Activated CD4-positive, alpha-beta T cell treated with anti-CD3 and anti-CD28 coated beads, Interleukin-2, amount 50 U/mL, for 48 hours (primary cell): Measurements from ENCODE around the gene FOXL1.

ENCODE experiments used
- DNase-seq, 2 experiments: peaks; one replicate each; pipeline ENCODE4 v3.0.0-alpha.2; 2020

FOXL1 gene

DNA sequence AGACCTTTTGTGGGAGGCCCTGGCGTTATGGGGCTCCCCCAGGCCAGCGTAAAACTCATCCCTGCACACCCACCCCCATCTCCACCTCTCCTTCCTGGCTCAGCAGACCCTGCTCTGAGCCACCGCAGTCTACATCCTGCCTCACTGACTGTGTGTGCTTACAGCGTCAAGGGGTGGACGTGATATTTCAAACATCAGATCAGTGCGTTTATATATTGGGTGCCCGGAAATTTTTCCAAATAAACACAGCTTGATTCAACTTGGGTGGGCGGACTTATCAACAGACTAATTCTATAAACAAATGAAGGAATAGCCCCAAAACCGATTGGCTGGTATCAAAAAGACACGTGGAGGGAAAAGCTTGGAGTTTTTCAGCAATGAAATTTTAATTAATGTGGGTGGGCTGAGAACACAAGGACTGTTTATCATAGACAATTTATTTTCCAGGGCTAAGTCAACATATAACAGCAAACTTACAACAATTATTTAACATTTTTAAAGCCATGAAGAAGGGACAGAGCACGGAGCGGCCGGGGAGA lies at the start of gene FOXL1:
Gene FOXL1 (plus strand): TSS at position 489 of the 539 bp plus-strand sequence. CDS start 175 bp downstream, outside the sequence.
- DNase-seq = no peak

DNA sequence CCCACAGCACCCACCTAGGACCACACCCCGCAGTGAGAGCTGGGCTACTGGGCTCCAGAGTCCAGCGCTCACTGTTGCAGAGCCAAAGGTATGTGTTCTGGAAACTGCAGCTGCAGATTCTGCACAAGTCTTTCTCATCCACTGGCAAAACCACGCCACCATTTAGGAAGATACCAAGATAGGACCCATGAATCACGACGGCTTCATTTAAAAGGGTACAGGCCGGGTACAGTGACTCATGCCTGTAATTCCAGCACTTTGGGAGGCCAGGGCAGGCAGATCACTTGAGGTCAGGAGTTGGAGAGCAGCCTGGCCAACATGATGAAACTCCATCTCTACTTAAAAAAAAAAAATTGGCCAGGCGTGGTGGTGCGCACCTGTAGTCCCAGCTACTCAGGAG lies 49.2 kb upstream of the FOXL1 start:
- no peak for DNase-seq

DNA sequence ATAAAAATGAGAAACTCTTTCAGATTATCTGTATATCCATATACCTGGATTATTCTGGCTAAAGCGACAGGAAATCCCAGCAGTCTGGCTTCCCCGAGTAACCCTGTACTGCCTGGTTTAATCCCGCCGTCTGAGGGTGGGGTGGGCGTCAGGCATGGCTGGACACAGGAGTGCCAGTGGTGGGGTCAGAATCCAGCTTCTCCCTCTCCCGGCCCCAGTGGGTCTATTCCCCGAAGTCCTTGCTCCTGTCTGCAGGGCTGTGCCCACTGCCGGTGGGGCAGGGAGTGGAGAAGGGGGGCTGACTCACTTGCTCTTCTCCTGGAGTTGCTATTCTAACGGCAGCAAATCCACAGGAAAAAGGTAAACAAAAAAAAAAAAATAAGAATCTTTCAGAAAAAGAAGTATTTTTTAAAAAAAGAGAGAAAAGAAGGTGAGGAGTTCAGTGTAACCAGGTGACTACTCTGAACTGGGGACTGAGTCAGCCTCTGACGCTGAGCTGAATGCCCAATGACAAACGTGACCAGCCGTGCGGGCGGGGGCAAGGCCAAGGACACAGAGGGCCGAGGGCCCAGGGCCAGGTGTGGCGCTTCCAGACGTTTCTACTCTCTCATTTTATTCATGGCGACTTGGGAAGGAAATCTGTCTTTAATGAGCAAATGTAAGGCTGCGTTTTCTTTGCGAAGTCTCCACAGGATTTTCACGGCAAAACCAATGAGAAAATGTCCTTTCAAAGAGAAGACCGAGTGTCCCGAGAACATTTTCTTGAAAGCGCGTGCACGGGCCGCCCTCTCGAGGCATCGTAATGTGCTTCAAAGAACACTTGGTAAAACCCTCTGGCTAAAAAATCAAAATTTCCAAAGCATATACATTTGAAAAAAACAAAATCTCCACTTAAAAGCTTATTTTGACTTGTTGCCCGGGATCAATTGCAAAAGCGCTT lies 47.8 kb upstream of the FOXL1 start:
- DNase-seq = no peak

DNA sequence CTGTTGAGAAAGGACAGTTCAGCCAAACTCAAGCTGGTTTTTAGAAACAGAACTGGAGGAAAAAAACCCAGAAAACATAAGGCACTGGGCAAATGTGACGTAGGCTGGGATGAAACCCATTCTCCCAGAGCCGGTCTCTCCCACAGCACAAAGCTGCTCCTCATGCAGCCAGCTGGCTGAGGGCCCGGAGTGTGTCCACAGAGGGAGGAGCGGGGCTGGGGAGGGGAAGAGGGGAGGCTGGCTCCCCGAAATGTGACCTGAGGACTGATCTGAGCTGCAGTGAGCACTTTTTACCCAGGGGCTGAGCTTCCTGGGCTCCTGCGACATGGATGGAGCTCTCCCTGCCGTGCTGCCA lies 47.2 kb upstream of the FOXL1 start:
- no peak for DNase-seq

DNA sequence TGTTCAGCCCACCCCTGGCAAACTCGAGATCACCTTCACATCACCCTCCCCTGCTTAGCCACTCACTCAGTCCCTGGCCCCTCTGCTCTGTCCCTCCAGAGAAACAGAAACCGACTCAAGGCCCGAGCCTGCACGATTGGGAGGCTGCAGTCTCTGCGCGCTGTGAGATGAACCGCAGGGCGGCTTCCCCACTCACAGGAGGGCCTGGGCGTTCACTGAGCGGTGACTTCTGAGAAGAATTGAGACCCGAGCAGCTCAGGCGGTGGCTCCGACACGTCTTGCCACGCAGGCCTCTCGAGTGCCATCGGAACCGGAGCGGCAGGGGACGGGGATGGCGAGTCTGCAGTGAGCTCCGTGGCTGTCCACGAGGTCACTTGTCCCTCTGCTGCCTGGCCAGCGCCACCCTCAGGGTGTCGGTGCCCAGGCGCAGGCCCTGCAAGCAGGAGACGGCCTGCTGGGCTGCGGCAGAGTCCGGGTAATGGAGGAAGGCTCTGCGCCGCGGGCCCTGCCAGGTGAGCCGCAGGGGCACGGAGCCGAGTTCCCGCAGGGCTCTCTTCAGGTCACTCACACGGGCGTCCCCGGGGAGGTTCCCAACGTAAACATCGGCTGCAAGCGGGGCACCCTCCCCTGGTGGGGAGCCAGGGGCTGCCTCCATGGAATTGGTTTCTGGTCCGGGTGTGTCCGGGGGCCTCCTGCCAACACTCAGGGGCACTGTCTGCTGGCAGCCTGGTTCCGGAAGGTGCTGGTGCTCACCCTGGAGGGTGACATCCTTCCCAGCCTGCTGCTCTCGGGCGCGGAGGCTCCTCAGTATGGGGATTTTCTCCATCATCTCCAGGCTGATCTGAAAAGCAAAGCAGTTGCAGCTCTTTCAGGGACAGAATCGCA lies 46.5 kb upstream of the FOXL1 start:
- no peak for DNase-seq

DNA sequence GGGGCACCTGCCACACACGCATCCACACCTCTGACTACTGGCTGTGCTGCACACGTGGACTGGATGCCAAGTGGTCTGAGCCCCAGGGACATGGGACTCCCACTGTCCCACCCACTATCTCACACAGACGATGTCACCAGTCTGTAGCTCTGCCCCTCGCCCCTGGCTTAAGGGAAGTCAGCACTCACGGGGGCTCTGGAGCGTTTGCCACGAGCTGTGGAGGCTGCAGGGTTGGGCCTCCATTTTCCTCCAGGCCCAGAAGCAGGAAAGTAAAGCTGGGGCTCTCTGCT lies 45.9 kb upstream of the FOXL1 start:
- no peak for DNase-seq

DNA sequence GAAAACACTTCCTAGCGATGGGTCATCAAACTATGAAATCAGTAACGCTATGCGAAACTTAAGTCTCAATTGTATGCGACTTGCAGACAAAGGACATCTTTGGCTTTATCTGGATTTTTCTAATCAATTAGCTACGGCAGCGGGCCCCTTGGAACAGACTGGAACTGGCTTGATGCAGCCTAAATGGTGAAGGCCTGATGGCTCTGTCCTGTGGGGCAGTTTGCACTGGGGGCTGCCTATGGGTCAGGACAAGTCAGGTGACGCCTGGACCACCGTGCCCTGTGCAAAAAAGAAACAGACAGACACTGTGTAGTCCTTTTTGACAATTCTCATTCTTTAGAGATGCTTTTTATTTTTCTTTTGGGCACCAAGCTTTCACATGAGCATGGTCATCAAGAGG lies 45.3 kb upstream of the FOXL1 start:
- no peak for DNase-seq

DNA sequence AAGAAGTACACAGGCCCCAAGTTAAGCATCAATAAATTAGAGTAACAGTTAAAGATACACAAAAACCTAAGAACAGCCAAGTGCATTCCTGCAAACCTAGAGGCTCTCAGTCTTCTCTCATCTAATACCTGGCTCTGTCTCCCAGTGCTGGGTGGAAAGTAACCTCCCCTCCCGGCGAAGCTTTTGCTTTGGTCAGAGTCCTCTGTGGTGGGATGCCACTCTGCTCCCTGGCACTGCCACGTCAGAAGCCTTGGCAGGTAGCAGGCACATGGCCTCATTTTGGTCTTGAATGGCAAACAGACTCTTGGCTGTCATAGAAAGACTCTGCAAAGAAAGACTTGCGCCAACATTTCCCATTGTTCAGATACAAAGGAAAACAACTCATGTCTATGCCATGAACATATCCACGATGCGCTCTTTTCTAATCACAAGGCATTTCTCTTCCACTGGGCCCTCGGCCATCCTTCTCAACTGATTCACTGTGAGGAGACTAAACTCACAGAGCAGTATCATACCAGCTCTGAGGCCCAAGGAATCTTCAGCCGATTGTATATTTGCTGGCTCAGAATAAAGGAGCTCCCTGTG lies 44.5 kb upstream of the FOXL1 start:
- DNase-seq = no peak

DNA sequence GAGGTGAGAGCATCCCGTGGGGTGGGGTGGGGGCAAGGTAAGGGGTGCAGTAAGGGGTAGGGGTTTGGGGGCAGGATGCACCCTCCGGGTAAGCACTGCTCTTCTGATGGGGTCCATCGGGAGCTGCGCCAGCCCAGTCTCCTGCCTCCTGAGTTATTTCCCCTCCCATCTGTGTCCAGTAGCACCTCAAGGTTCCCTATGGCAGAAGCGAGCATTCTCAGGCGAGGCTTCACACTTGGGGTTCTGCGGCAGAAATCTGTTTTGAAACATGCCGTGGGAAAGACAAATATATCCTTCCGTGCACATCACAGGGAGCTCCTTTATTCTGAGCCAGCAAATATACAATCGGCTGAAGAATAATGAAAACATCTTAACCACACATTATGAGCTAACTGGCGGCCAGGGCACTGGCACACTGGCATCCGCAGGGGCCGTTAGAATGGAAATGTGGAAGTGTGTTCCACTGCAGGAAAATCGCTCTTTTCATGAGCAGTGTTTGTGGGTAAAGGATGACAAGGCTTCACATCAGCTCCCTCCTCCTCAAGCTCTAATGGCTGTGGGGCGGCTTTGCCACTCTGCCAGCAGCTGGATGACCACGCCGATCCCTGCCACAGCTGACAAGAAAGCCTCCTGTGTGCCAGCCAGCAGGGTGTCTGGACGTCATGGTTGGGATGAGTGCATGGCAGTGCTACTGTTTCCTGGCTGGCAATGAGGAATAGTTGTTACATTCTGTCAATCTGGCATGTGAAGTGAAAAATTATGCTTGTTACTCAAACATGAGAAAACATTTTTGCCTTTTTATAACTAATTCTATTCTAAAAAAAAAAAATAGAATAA lies 43.4 kb upstream of the FOXL1 start:
- DNase-seq = no peak

DNA sequence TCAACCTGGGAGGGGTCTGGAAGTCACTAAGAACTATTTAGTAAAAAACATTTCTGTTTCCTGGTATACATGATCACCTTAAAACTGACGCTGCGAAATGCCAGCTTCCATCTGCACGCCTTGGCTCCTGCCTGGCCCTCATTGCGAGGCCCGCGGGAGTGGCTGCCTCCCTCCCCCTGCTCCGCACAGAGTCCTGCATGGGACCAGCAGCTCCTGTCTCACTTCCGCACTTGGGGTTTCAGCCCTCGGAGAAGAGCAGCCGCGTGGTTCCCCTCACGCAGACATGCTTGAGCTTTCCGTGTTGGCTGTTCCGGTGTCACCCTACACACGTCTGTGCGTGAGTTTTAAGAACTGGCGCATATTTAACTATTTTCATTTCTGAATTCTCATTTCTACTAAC lies 41.7 kb upstream of the FOXL1 start:
- no peak for DNase-seq

DNA sequence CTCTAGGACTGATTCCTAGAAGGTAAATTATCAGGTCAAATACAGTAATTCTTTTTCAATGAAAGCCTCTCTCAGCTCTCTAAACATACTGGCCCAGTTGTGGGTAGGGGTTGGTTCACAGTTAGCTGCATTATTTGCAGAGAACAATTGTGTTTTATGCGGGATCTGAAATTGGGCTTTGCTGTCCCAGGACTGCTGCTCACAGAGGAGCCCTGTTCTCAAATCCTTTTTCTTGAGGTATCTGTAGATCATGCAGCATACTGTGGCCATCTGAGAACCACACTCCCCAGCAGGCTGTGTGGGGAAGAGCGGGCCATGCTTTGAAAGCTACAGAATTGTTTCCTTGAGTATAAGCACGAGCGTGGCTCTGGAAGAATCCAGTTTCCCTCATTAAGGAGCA lies 40.9 kb upstream of the FOXL1 start:
- no peak for DNase-seq

DNA sequence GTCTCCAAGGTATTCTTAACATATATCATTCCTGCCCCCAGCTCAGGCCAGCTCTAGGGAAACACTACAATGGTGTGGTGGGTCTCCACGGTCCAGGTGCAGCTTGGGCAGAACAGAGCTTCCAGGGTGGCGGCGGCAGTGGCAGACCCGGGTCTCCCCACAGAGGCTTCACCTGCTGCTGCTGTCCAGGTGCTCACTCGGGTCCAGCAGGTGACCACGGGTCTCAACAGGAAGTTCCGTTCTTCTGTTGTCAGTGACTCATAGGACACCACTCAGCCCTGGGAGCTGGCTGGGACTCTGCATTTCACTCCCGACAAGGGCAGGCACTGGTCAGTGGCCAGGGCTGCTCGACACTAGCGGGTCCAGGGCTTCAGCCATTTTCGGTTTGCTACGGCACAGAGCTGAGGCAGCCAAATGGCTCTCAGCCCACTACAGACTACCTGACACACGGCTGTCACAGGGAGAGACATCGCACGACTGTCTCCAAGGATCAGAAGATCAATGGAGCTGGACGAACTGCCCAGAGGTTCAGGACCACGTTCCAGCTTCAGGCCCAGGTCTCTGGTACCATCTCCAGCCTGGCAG lies 40.1 kb upstream of the FOXL1 start:
- DNase-seq = no peak

DNA sequence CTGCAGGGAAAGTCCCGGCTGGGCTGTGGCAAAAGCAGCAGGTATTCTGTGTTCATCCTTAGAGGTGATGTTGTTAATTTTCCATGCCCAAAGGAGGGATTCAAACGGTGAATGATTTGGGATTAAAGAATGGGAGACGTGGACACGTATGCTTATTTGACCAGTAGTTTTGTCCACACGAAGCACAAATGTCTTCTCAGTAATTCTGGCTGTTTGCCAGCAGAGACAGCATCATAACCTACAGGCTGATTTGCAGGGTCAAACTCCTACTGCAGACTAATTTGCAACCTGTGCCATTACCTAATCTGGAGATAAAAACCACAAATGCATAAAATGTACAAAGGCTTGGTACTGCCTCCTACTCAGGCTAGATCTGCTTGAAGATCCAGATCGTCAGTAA lies 37.5 kb upstream of the FOXL1 start:
- no peak for DNase-seq

DNA sequence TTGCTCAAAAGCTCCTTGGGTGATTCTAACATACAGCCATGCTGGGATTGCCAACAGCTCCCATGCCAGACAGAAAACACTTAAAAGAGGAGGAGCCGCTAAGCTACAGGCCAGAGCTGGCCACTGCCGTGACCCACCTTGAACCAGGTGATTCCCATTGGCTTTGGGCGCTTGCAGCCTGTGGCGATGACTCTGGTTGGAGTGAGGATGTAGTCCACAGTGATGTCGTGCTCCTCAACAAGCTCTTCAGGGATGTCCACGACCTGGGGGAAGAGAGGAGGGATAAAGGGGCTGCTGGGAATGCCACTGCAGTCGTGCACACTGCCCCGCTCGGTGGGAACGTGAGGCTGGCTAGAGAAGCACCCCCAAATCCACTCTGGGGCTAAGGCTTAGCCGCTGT lies 36.8 kb upstream of the FOXL1 start:
- no peak for DNase-seq

DNA sequence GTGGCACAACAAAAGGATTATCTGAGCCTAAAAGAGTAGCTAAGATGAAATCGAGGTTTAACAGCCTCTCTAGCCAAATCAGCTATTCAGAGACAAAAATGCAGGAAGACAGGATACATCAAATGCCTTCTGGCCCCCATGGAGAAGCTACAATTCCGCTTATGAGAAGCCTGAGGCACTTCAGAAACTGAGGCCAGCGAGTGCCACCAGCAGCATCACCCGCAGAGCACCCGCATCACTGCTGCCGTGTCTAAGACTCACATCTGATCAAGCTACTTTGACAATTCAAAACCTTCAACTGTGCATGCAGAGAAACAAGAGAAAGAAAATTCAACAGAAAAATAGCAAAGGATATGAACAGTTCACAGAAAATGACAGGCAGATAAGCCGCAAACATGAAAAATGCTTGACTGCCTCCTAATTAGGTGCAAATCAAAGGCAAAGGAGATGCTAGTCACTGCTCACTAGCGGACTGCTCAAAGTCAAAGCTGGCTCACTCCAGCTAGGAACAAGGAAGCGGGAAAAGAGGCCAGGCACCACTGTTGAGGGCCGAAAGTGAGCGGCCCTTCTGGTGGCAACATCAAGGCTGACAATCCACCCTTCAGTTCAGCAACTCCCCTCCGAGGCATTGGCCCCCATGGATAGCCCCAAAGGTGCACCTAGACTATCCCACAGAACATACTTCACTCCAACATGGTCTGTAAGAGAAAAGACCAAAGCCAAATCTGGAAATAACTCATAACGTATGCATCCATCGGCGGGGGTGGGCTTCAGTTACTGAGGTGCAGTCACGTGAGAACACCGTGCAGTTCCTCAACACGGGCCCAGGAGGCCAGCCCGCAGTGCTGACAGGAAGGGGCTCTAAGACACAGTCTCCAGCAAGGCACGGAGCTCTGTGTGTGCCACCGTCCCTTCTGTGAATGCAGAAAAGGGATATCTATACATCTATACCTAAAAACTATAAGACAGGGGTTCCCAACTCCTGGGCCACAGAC lies 35.3 kb upstream of the FOXL1 start:
- DNase-seq = no peak

DNA sequence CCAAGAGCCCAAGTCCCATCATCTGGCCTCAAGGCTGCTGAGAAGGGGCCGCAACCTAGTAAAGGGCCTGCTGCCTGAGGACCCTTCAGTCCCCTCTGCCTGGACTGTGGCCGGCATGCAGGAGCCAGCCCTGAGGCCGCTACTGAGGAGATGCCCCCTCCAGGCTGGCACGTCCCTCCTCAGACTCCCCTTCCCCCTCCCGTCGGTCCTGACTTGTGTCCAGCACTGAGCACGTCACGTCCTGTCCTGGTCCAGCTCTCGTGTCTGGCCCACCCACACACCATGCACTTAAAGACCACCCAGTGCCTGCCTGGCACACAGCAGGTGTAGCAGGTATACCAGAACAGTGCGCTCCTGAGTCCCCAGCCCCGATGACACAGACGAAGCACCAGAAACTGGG lies 32.9 kb upstream of the FOXL1 start:
- no peak for DNase-seq

DNA sequence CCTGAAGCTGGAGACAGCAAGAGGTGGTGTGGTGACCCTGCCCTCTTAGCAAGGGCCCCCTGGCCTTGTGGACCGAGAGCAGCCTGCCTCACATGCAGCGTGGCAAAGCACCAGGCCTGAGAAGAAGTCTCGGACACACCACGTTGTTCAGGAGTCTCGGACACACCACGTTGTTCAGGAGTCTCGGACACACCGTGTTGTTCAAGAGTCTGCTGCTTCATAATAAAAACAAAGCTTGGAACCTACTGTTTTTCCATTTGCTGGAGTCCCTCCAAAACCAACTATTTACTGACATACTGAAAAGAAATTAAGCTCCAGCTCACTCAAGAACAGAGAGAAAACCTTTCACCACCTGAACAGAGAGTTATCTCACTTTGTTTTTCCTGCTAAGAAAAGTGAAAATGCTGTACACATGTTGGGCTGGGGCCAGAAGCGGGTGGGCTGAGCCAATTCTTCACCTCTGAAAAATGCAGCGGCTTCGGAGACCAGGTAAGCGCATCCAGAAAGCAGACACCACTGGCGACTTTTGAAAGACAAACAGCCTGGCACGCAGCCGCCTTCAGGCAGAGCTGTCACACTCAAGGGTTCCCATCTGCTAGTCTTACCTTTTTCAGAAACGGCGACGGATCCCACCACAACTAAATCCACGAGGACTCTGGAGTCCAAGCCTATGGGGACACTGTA lies 32.3 kb upstream of the FOXL1 start:
- no peak for DNase-seq

DNA sequence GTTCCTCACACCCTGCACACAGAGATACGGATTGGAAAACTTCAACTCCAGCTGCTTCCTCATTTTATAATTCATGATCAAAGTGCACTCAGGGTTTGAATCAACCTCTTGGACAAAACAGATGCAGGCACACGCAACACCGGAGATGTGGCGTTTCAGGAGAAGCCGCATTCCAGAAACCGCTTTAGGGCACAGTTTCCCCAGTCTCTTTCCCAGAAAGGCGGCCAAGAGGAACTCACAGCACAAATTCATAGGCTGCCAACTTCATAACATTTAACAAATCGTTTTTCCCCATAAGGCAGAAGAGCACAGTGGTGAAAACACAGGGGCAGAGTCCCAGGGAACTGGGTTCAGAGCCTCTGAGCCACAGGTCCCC lies 31.7 kb upstream of the FOXL1 start:
- no peak for DNase-seq

DNA sequence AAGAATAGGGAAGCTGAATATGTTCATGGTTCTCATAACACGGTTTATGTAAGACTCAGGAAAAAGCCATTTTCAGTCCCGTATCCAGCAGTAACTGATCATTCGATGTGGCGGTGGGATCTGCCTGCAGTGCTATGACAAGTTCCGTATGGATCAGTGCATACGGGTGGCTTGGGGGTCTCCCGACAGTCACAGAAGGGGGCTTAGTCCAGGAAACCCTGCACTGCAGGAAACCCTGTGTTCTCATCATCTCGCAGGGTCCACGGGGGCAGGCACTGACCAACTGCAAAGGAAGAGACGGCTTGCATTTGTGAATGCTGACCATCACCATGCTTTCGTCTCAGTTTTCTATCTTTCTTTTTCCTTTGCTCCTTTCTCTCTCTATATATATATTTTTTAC lies 31.1 kb upstream of the FOXL1 start:
- no peak for DNase-seq
